T-helper 17 cell (primary cell): Measurements from ENCODE around the gene MGAT4A. TPM values are rescaled to one million over a fixed set of nuclear protein-coding genes. Genes with fewer than 3 reads are reported as not detected.
"Not testable (repeated sequence)": the region's sequence is repeated elsewhere in the genome, so short reads cannot be mapped to it uniquely, and the experiment has no call there.

Source experiments
- ATAC-seq: fragments of 150-1000 bp; cut with Tn5 transposase; 2 replicates; pipeline ENCODE4 v1.10.0; 2021; ENCODE audit warnings: mild to moderate bottlenecking, moderate library complexity
- DNase-seq, 3 donors: peaks; one replicate each; pipeline versions ENCODE4 v3.0.0 to v3.0.0-alpha.2; 2020 to 2021
- H3K9me3 ChIP-seq: one replicate; pipeline ENCODE4 v1.7.0; 2013; ENCODE audit warnings: low read length, mild to moderate bottlenecking; ENCODE audit not compliant: control insufficient read depth, poor library complexity, severe bottlenecking
- H3K27ac Mint-ChIP-seq: one replicate; pipeline ENCODE4 v1.8.0; 2022; ENCODE audit warnings: mild to moderate bottlenecking, moderate library complexity, mixed read lengths
- H3K27me3 Mint-ChIP-seq: one replicate; pipeline ENCODE4 v1.8.0; 2022; ENCODE audit warnings: mixed read lengths
- H3K36me3 Mint-ChIP-seq: one replicate; pipeline ENCODE4 v1.8.0; 2022; ENCODE audit warnings: low read depth, mixed read lengths
- H3K4me1 Mint-ChIP-seq: one replicate; pipeline ENCODE4 v1.8.0; 2022; ENCODE audit warnings: mild to moderate bottlenecking, mixed read lengths
- H3K4me3 Mint-ChIP-seq: one replicate; pipeline ENCODE4 v1.8.0; 2022; ENCODE audit warnings: mild to moderate bottlenecking, moderate library complexity, mixed read lengths
- total RNA-seq, 4 donors: library from RNA in 2 of 4; stranded (reverse) in 2 of 4; gene quantifications; one replicate each; pipeline ENCODE4 v1.2.3 and lab custom pipeline; 2022 to 2026

MGAT4A gene
- total RNA-seq, 2 donors from 2014 or later = 187 to 205 TPM

DNA sequence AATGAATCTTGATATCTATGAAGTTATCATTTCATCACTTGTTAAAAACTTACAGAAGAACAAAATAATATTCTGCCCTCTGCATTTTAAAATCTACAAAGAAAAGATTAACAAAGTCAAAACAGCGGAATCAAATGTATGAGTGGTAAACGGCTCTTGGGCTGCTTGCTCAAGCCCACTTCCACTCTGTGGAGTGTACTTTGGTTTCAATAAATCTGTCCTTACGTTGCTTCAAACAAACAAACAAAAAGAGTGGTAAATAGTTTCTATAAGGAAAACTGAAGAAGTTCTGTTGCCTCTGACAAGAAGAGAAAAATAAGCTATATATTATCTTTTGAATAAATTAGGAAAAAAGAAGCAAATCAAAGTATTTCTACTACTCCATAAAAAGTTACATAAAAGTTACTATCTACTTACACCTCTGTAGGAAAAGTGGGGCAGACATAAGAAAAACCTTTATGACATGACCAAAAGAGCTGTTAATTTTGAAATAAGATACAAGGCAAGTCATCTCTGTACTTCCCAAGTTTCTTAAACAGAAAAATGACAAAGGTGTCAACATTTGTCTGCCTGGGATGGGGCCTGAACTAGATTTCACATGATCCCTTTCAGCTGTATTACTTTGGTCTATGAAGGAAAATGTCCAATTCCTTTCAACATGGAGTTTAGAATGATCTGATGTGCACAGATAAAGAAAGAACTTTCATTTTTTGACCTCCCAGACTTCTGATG is 56.5 kb downstream of the MGAT4A start:
- ATAC-seq (no peak), DNase-seq (no peak)
- Mint-ChIP-seq H3K4me3 (no peak overlapping the region), H3K27me3 (no peaks in the 10 kb centered on the region), H3K4me1 (peaks cover 19% of the 10 kb centered on the region), H3K36me3 (peaks cover 20% of the 10 kb centered on the region), H3K27ac (peak overlapping the region; percentile 79)
- peaks cover 3% of the 10 kb centered on the region for H3K9me3 ChIP-seq

DNA sequence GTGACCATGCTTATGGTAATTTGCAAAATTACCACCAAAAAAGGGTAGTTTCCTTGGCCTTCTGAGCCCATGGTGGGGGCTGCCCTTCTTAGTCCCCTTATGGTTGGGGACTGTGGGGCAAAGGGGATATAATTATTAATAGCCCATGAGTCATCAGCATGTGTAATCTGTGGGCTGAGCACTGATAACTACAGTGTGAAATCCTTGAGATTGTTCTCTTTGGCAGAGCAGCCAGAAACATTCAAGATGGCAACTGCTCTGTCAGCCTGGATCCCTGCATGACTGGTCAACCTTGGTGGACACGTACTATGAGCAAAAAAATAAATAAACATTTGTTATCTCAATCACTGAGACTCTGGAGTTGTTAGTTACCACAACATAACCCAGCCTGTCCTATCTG is 61.3 kb downstream of the MGAT4A start:
- Mint-ChIP-seq H3K27ac (no peak overlapping the region), H3K4me1 (peaks cover 25% of the 10 kb centered on the region), H3K36me3 (peaks cover 25% of the 10 kb centered on the region), H3K27me3 (no peaks in the 10 kb centered on the region), H3K4me3 (no peak overlapping the region)
- peaks cover 3% of the 10 kb centered on the region for H3K9me3 ChIP-seq
- DNase-seq (no peak), ATAC-seq (no peak)

DNA sequence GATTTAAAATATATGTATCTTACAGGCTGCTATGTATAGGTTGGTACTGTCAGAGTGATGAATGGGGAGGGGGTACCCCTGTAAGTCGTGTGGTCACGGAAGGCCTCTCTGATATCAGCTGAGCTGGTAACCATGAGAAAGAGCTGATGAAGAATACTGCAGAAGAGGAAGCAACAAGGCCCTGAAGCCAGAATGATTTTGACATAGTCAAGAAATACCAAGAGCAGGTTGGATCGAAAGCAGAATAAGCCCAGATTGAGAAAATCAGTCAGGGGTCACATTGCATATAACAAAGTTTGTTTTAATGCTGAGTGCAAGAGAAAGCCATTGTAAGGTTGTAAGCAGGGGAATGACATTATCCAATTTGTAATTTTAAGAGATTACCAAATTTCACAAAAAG is 65.3 kb downstream of the MGAT4A start:
- H3K4me1 Mint-ChIP-seq = peaks cover 37% of the 10 kb centered on the region
- peak overlapping the region; percentile 94 for H3K27ac Mint-ChIP-seq
- no peak overlapping the region for H3K4me3 Mint-ChIP-seq
- no peaks in the 10 kb centered on the region for H3K27me3 Mint-ChIP-seq
- H3K36me3 Mint-ChIP-seq = peaks cover 19% of the 10 kb centered on the region
- no peak for ATAC-seq
- peaks cover 3% of the 10 kb centered on the region for H3K9me3 ChIP-seq
- DNase-seq = no peak

DNA sequence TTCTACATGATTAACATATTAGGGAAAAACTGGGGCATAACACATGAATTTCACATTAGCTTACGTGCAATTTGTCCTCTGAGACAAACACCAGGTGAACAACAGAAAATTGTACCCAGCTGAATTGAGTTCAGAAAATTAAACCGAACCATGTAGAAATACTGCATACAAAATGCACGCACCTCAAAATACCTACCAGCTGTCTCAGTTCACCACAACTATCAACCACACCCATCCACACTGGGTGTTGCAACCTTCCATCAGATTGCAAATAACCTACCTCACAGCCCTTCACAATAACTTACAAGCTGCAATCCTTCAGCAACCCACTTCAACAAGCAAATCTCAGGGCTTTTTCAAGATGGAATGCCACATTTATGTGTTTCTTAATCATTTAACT is 66.6 kb downstream of the MGAT4A start:
- Mint-ChIP-seq H3K27me3 (no peaks in the 10 kb centered on the region), H3K27ac (peak overlapping the region; percentile 94), H3K4me3 (peak overlapping the region; percentile 67), H3K4me1 (peaks cover 45% of the 10 kb centered on the region), H3K36me3 (peaks cover 21% of the 10 kb centered on the region)
- no peaks in the 10 kb centered on the region for H3K9me3 ChIP-seq
- DNase-seq = peak in 2 of 3 donors; percentile 12 to 25
- ATAC-seq = peak; percentile 72

DNA sequence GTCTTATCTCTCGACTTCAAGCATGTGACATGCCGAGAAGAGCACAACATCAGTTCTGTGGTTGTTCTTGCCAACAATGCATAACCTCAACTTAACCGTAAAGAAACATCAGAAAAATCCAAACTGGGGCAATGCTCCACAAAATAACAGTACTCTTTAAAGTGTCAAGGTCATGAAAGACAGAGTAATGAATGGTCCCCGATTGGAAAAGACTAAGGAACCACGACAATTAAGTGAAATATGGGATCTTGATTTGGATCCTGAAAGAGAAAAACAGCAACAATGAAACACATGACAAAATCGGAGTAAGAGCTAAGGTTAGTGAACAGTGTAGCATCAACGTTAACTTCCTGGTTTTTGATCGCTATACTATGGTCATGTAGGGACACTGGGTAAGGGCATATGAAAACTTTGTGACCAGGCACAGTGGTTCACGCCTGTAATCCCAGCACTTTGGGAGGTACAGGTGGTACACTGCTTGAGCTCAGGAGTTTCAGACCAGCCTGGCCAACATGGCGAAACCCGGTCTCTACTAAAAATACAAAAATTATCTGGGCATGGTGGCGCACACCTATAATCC is 67.3 kb downstream of the MGAT4A start:
- peaks cover 49% of the 10 kb centered on the region for H3K4me1 Mint-ChIP-seq
- no peak for DNase-seq
- H3K4me3 Mint-ChIP-seq = peak overlapping the region; percentile 79
- peak; percentile 73 for ATAC-seq
- peak overlapping the region; percentile 94 for H3K27ac Mint-ChIP-seq
- H3K9me3 ChIP-seq = no peaks in the 10 kb centered on the region
- H3K36me3 Mint-ChIP-seq = peaks cover 19% of the 10 kb centered on the region
- H3K27me3 Mint-ChIP-seq = no peaks in the 10 kb centered on the region

DNA sequence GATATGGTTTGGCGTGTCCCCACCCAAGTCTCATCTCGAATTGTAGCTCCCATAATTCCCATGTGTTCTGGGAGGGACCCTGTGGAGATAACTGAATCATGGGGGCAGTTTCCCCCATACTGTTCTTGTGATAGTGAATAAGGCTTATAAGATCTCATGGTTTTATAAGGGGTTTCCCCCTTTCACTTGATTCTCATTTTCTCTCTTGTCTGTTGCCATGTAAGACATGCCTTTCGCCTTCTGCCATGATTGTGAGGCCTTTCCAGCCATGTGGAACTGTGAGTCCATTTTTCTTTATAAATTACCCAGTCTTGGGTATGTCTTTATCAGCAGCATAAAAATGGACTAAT is 71.5 kb downstream of the MGAT4A start:
- H3K27me3 Mint-ChIP-seq, H3K9me3 ChIP-seq, DNase-seq: not testable (repeated sequence)
- peak; percentile 27 for ATAC-seq
- Mint-ChIP-seq H3K27ac (peak overlapping the region; percentile 94), H3K4me3 (peak overlapping the region; percentile 88), H3K36me3 (peaks cover 12% of the 10 kb centered on the region), H3K4me1 (peaks cover 53% of the 10 kb centered on the region)

DNA sequence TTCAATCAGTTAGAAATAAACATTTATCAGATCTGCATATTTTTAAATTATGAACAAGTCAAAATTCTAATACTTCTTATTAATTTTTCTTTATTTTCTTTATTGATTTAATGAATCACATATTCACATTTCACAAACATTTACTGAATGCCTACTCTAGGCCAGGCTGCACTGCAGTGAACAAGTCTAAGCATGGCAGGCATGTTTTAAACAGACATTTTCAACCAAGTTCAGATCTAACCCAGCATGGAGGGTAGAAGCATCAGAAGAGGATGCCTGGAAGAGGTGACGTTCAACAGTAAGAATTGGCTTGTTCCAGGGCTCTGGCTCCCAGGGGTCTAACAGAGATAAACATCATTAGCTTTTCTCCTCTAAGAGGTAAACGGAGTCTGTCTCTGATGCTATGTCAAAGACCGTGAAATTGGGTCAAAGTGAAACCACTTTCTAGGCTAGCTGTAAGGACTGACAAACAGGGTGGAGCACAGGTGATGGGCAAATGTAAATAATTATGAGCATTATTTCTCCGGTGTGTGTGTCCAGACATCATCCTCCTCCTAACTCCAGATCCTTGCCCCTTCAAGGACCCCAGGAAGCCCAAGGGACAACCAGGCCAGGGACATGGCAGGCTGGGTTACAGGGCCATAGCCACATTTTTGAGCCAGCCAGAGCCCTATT is 72.0 kb downstream of the MGAT4A start:
- Mint-ChIP-seq H3K27me3 (no peaks in the 10 kb centered on the region), H3K4me1 (peaks cover 54% of the 10 kb centered on the region), H3K4me3 (peak overlapping the region; percentile 88), H3K36me3 (peaks cover 16% of the 10 kb centered on the region), H3K27ac (peak overlapping the region; percentile 94)
- H3K9me3 ChIP-seq = no peaks in the 10 kb centered on the region
- peak; percentile 38 for ATAC-seq
- no peak for DNase-seq

DNA sequence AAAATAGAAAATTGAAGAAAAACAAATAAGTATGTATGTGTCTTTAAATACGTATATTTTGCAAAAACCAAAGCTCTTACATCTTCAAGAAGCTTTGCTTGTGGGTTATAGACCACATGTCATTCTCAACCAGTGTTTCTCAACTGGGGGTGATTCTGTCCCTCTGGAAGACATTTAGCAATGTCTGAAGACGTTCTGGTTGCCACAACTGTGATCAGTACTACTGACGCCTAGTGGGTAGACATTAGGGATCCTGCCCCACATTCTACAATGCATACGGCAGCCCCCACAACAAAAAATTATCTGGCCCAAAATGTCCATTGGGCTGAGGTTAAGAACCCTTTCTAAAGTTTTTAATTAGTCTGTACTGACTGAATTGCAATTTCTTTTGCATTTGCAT is 74.1 kb downstream of the MGAT4A start:
- peak; percentile 83 for ATAC-seq
- H3K36me3 Mint-ChIP-seq = peaks cover 23% of the 10 kb centered on the region

DNA sequence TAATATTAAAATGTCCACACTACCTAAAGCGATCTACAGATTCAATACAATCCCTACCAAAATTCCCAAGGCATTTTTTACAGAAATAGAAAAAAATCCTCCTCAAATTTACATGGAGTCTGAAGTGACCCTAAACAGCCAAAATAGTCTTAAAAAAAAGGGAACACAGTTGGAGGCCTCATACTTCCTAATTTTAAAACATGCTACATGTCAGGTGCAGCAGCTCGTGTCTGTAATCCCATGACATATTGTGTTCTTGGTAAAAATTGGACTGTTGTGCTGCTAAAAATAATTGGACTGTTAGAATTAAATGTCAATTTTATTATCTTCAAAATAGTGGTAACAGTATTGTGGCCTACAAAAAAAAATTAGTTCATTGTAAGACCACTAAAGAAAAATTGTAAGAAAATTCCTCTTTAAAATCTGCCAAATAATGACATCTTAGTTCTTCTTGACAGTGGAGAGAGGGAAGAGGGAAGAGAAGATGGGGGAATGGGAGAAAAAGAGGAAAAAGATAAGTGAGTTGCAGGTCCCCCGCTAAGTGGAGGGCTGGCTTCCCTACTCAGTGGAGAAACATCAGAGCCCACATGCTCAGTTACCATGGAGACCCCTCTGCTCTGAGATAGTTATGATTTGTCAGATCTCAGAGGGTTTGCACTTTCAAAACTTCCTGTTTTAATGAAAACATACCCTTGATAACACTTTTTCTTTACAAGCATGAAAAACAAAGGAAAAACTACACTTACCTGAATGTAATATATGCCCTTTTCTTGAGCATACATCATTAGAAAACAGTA is 76.0 kb downstream of the MGAT4A start:
- DNase-seq = no peak
- peak overlapping the region; percentile 94 for H3K27ac Mint-ChIP-seq
- H3K27me3 Mint-ChIP-seq = no peaks in the 10 kb centered on the region
- ATAC-seq = peak; percentile 58
- no peaks in the 10 kb centered on the region for H3K9me3 ChIP-seq
- peaks cover 19% of the 10 kb centered on the region for H3K36me3 Mint-ChIP-seq
- peak overlapping the region; percentile 79 for H3K4me3 Mint-ChIP-seq
- H3K4me1 Mint-ChIP-seq = peaks cover 65% of the 10 kb centered on the region

More for the DNA sequence above, 74.1 kb downstream of the MGAT4A start:
- Mint-ChIP-seq H3K4me1 (peaks cover 65% of the 10 kb centered on the region), H3K27ac (peak overlapping the region; percentile 94), H3K27me3 (no peaks in the 10 kb centered on the region), H3K4me3 (peak overlapping the region; percentile 71)
- H3K9me3 ChIP-seq = no peaks in the 10 kb centered on the region
- DNase-seq = peak in 1 of 3 donors; percentile 41

DNA sequence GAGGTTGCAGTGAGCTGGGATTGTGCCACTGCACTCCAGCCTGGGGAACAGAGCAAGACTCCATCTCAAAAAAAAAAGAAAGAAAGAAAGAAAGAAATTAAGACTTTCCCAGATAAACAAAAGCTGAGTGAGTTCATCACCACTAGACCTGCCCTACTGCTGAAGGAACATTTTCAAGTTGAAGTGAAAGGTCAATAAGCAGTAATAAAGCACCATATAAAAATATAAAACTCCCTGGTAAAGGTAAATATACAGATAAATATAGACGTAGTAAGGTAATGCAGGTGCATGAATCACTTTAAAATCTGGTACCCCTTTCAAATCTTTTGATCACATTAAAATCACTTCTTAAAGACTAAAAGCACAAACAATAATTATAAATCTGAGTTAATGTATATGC is 79.9 kb downstream of the MGAT4A start:
- no peak for DNase-seq
- Mint-ChIP-seq H3K4me1 (peaks cover 56% of the 10 kb centered on the region), H3K27ac (peak overlapping the region; percentile 94), H3K36me3 (peaks cover 19% of the 10 kb centered on the region), H3K27me3 (no peaks in the 10 kb centered on the region), H3K4me3 (peak overlapping the region; percentile 77)
- ATAC-seq = no peak
- H3K9me3 ChIP-seq = no peaks in the 10 kb centered on the region

DNA sequence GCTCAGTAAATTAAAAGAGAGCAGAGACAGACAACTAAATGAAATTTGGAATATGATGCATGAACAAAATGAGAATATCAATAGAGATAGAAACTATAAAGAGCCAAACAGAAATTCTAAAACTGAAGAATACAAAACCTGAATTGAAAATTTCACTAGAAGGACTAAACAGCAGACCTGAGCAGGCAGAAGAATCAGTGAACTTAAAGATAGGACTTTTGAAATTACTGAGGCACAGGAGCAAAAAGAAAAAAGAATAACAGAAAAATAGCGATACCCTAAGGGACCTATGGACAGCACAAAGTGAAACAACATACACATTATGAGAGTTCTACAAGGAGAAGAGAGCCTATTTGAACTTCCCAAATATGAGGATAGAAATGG is 80.9 kb downstream of the MGAT4A start:
- ATAC-seq = no peak
- no peaks in the 10 kb centered on the region for H3K27me3 Mint-ChIP-seq
- H3K4me1 Mint-ChIP-seq = peaks cover 57% of the 10 kb centered on the region
- peak overlapping the region; percentile 0 for H3K4me3 Mint-ChIP-seq
- no peak for DNase-seq
- peaks cover 20% of the 10 kb centered on the region for H3K36me3 Mint-ChIP-seq
- H3K27ac Mint-ChIP-seq = peak overlapping the region; percentile 94
- no peaks in the 10 kb centered on the region for H3K9me3 ChIP-seq

DNA sequence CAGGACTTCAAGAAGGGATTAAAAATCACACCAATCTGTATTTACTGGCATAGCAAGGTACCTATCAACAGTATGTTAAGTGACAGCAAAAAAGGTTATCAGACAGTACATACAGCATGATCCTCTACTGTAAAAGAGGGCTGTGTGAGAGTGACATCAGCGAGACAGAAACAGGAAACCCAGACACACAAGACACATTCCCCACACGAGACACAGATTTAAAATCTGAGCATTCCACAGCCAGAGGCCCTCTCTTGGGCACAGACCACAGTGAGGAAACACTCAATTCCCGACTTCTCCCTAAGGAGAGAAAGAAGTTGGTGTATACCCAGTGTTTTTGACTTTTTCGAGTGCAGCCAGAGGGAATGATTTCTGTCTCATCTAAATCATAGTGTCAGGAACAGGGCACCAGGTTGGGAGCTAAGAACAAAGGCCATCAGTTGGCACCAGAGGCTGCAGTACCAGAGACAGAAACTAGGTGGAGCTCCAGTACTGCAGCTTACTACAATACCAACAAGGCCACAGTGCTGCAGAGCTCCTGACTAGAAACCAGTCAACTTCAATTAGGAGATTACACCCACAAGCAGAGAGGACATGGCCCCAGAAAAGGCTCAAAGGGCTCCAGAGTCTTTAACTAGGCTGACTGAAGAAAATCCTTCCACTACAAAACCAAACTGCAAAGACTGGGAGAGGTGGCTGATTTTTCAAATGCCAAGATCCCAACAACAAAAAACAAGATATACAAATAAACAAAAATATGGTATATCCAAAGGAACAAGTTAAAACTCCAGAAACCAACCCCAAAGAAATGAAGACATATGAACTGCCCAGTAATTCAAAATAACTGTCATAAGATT is 81.6 kb downstream of the MGAT4A start:
- no peaks in the 10 kb centered on the region for H3K9me3 ChIP-seq
- Mint-ChIP-seq H3K27me3 (no peaks in the 10 kb centered on the region), H3K27ac (peak overlapping the region; percentile 94), H3K4me1 (peaks cover 52% of the 10 kb centered on the region), H3K36me3 (peaks cover 19% of the 10 kb centered on the region), H3K4me3 (peak overlapping the region; percentile 0)
- peak; percentile 96 for ATAC-seq
- peak; percentile 56 to 79 (median 66) for DNase-seq
